Endothelial cell (in vitro differentiated cells): ENCODE data around the gene APC2. TPM values are rescaled to one million over a fixed set of nuclear protein-coding genes. Genes with fewer than 3 reads are reported as not detected.
A peak's percentile ranks its signal among the peaks of the same experiment; 100 is the strongest.

Source experiments
- DNase-seq: peaks from one replicate; pipeline ENCODE4 v3.0.0; 2021; ENCODE audit warnings: low spot score
- H3K27ac Mint-ChIP-seq: one replicate; pipeline ENCODE4 v1.8.0; 2021; ENCODE audit warnings: mixed read lengths, inconsistent platforms; ENCODE audit not compliant: unreplicated experiment
- H3K27me3 Mint-ChIP-seq: one replicate; pipeline ENCODE4 v1.8.0; 2021; ENCODE audit warnings: mild to moderate bottlenecking, moderate library complexity, mixed read lengths, inconsistent platforms; ENCODE audit not compliant: unreplicated experiment
- H3K36me3 Mint-ChIP-seq: one replicate; pipeline ENCODE4 v1.8.0; 2021; ENCODE audit warnings: mild to moderate bottlenecking, low read depth, mixed read lengths, inconsistent platforms; ENCODE audit not compliant: unreplicated experiment
- H3K4me1 Mint-ChIP-seq: one replicate; pipeline ENCODE4 v1.8.0; 2021; ENCODE audit warnings: mild to moderate bottlenecking, mixed read lengths, inconsistent platforms; ENCODE audit not compliant: unreplicated experiment
- H3K4me3 Mint-ChIP-seq: one replicate; pipeline ENCODE4 v1.8.0; 2021; ENCODE audit warnings: mild to moderate bottlenecking, mixed read lengths, inconsistent platforms; ENCODE audit not compliant: unreplicated experiment
- H3K9me3 Mint-ChIP-seq: one replicate; pipeline ENCODE4 v1.8.0; 2021; ENCODE audit warnings: mixed read lengths, inconsistent platforms; ENCODE audit not compliant: unreplicated experiment
- CTCF ChIP-seq: fragments of 200-600 bp; sonication (generic); IDR thresholded peaks from one replicate; pipeline ENCODE4 v1.5.0; 2021; ENCODE audit warnings: antibody characterized with exemption; ENCODE audit not compliant: unreplicated experiment
- total RNA-seq: library from RNA; stranded (reverse); fragmentation: NEBNext Ultra II Directional; extraction: Animal tissue kit (Norgen Biotek cat#: 25700); gene quantifications from one replicate; pipeline ENCODE4 v1.2.1, GENCODE V29; 2021; ENCODE audit not compliant: unreplicated experiment

APC2 gene
- total RNA-seq, 1 donor from 2014 or later: 1.9 TPM

GRCh38 chr19:1408300-1409203, 41.4 kb upstream of the APC2 start:
- peak overlapping the region; percentile 98 for H3K4me3 Mint-ChIP-seq
- H3K36me3 Mint-ChIP-seq: peaks cover 13% of the 10 kb centered on the region
- H3K9me3 Mint-ChIP-seq: no peaks in the 10 kb centered on the region
- peak; percentile 58 for DNase-seq
- peak overlapping the region; percentile 95 for H3K27ac Mint-ChIP-seq
- H3K27me3 Mint-ChIP-seq: peaks cover 24% of the 10 kb centered on the region
- peaks cover 25% of the 10 kb centered on the region for H3K4me1 Mint-ChIP-seq
- no peak for TF ChIP-seq CTCF

- Mint-ChIP-seq H3K27ac (peak overlapping the region; percentile 95), H3K4me3 (peak overlapping the region; percentile 98), H3K27me3 (peaks cover 23% of the 10 kb centered on the region), H3K36me3 (peaks cover 13% of the 10 kb centered on the region), H3K9me3 (no peaks in the 10 kb centered on the region), H3K4me1 (peaks cover 25% of the 10 kb centered on the region)
- no peak for TF ChIP-seq CTCF
- no peak for DNase-seq
These were observed 40.5 kb upstream of the APC2 start for GRCh38 chr19:1409204-1410005.

- Mint-ChIP-seq H3K9me3 (no peaks in the 10 kb centered on the region), H3K27ac (peak overlapping the region; percentile 42), H3K4me3 (peak overlapping the region; percentile 98), H3K36me3 (peaks cover 13% of the 10 kb centered on the region), H3K4me1 (peaks cover 31% of the 10 kb centered on the region), H3K27me3 (peaks cover 23% of the 10 kb centered on the region)
- DNase-seq: no peak
- TF ChIP-seq CTCF: no peak
These were observed 39.7 kb upstream of the APC2 start for GRCh38 chr19:1410136-1410786.

GRCh38 chr19:1410789-1411188, 39.1 kb upstream of the APC2 start:
- DNase-seq: no peak
- H3K4me3 Mint-ChIP-seq: peak overlapping the region; percentile 72
- H3K9me3 Mint-ChIP-seq: no peaks in the 10 kb centered on the region
- TF ChIP-seq CTCF: no peak
- peaks cover 13% of the 10 kb centered on the region for H3K36me3 Mint-ChIP-seq
- H3K27me3 Mint-ChIP-seq: peaks cover 23% of the 10 kb centered on the region
- H3K27ac Mint-ChIP-seq: peak overlapping the region; percentile 21
- peaks cover 35% of the 10 kb centered on the region for H3K4me1 Mint-ChIP-seq
